D721Med (cell line): Measurements from ENCODE around the gene TMEM141.

ENCODE experiments used
- DNase-seq: peaks from one replicate; pipeline ENCODE4 v3.0.0; 2011; ENCODE audit warnings: low spot score; ENCODE audit not compliant: insufficient read length
- FAIRE-seq: peaks from 2 replicates; lab custom pipeline; 2011; peaks lifted over from hg19 to GRCh38; lab: Jason Lieb, UNC
- TF ChIP-seq, protein P1 (sequence below): IDR thresholded peaks from 2 replicates; pipeline ENCODE4 v1.5.1; 2012; ENCODE audit warnings: mild to moderate bottlenecking, control low read depth; ENCODE audit not compliant: insufficient read depth; ENCODE audit errors: missing control alignments

TMEM141 gene

DNA sequence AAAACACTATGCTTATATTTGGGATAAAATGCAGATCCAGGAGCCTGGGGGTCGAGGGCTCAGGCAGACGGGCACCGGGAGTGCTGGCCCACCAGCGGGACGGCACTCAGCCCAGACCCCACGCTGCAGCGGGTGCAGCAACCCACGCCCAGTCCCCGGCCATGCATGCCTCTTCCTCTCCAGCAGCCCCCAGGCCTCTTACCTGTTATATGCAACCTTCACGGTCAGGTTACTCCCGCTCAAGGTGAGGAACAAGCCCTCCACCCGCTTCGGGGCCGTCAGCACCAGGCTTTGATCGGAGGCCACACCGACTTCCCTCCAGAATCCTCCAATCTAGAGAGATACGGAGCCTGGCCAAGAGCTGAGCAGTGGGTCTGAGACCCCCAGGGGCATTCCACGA is 34.3 kb upstream of the TMEM141 start:
- DNase-seq, result no peak
- no peak for FAIRE-seq
- TF ChIP-seq, protein P1, sequence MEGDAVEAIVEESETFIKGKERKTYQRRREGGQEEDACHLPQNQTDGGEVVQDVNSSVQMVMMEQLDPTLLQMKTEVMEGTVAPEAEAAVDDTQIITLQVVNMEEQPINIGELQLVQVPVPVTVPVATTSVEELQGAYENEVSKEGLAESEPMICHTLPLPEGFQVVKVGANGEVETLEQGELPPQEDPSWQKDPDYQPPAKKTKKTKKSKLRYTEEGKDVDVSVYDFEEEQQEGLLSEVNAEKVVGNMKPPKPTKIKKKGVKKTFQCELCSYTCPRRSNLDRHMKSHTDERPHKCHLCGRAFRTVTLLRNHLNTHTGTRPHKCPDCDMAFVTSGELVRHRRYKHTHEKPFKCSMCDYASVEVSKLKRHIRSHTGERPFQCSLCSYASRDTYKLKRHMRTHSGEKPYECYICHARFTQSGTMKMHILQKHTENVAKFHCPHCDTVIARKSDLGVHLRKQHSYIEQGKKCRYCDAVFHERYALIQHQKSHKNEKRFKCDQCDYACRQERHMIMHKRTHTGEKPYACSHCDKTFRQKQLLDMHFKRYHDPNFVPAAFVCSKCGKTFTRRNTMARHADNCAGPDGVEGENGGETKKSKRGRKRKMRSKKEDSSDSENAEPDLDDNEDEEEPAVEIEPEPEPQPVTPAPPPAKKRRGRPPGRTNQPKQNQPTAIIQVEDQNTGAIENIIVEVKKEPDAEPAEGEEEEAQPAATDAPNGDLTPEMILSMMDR, result no peak

DNA sequence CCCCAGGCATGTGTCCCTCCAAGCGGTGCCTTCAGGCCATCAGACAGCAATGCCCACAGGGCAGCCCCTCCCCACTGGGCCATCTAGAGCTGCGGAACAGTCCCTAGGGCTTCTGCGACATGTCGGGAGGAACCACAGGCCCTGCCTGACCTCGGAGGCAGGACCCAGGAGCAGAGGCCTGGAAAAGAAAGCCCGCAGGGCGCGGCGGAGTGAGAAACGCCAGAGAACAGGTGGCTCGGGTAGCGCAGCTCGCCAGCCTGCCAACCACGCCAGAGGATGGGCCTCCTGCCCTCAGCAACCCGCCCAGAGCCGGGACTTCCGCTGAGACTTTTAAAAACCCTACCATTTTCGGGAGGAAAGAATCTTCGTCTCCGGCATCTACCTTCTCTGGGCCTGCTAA is 33.8 kb upstream of the TMEM141 start:
- FAIRE-seq, result no peak
- TF ChIP-seq, protein P1, result no peak
- DNase-seq, result no peak

DNA sequence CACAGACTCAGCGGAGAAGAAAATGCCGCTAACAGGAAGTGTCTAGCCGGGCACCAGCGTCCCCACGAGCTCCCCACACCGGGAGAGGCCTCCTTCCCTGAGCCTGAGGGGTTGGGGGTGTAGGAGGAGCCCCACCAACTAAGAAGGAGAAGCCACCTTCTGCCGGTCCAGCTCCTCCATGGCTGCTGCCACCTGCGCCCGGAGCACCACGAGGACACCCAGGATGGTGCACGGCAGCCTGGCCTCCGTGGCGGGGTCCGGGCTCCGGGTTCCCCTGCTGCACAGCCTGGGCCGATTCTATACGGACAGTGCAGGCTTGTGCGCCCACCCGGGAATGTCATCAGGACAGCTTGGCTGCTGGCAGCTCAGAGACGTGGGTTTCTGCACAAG is 33.4 kb upstream of the TMEM141 start:
- FAIRE-seq, result no peak

DNA sequence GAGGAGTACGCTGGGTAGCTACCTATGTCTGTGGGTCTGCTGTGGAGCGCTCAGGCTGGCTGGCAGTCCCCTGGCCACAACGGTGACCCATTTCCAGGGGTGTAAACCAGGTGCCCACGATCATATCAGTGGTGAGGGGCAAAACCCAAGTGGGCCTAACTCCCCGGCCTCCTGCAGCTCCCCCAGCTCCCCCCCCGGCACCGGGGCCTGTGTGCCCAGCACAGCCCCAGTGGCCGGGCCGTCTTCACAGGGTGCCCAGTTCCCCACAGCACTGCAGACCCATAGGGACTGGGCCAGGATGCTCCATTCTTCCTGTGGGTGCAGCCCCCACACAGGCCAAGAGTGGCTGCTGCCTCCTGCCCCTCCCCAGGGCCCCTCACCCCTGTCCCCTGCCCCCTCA is 32.1 kb upstream of the TMEM141 start:
- no peak for FAIRE-seq
- TF ChIP-seq, protein P1, result no peak
- DNase-seq, result no peak

More for the DNA sequence above, 33.4 kb upstream of the TMEM141 start:
- no peak for DNase-seq
- TF ChIP-seq, protein P1, result no peak

DNA sequence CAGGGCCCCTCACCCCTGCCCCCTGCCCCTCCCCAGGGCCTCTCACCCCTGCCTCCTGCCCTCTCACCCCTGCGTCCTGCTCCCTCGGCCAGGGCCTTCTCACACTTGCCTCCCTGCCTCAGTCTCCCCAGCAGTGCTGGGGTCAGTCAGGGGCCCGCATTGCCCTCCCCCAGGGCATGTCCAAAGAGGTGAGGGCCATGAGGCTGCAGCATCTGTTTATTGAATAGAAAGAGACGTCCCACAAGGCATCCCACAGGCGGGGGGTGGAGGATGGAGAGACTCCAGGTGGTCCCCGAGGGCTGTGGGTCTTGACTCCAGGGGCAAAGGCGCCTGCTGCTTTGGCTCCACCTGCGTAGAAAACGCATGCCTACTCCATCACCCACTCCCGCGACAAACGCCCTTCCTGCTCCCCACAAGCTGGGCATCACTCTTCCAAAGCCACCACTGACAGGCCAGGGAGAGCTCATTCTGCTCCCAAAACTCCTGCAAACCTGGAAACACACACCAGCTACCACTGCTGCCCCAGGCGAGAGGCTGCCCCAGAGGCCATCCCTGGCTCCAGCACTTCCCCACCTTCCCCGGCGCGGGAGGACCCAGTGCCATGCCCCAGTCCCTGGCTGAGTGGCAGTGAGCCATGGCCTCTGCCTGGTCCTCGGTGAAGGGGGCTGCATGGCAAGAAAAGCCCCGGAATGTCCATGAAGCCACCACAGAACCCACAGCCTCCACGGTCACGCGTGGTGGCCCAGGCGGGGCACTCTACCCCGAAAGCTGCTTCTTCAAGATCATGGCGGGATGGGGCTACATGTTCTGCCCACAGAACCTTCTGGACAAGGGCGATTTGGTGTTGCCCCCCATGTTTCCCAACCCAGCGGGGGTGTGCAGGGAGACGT is 31.5 kb upstream of the TMEM141 start:
- FAIRE-seq, result no peak
- TF ChIP-seq, protein P1, result no peak
- no peak for DNase-seq

DNA sequence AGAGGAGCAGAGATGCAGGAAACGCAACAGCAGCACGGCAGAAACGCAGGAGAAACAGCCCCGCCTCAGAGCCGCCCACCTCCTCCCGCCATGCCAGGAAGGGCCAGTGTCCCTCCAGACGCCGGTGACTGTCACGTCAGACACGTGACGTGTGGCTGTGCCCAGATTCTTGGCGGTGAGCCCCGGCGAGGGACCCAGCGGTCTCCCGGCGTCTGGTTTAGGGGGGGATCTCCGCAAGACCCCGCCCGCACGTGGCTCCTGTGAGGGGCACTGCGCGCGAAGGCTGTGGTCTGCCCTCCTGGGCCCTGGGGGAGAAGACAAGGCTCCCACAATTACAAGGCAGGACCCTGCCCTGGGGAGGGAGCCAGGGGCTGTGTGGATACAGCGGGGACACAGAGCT is 30.7 kb upstream of the TMEM141 start:
- TF ChIP-seq, protein P1, result no peak
- FAIRE-seq, result no peak
- no peak for DNase-seq
